NCI-H1417 (cell line): ENCODE measurements around the gene SLC33A1.

Experiments used
- DNase-seq, 3 experiments: peaks; one replicate each; lab custom pipeline; 2025; lab: John Stamatoyannopoulos, UW

The SLC33A1 gene

DNA sequence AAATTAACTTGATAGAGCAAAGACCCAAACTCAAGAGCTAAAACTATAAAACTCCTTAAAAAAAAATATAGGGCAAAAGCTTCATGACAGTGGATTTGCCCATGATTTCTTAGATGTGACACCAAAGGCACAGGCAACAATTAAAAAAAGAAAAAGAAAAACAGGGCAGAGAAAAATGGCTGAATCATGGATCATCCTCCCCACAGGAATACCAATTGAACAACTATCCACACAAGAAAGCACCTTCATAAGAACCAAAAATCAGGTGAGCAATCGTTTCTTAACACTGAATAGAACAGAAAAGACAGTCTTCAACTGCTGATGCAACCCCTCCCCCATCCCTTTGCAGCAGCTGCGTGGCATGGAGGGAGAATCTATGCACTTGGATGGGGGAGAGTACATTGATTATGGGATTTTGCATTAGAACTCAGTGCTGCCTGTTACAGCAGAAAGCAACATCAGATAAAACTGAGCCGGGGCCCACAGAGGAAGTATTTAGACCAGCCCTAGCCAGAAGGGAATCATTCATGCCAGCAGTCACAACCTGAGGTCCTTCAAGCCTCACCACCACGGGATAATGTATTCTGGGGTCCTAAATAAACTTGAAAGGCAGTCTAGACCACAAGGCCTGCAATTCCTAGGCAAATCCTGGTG, 63.8 kb downstream of the SLC33A1 start:
- DNase-seq, result no peak

DNA sequence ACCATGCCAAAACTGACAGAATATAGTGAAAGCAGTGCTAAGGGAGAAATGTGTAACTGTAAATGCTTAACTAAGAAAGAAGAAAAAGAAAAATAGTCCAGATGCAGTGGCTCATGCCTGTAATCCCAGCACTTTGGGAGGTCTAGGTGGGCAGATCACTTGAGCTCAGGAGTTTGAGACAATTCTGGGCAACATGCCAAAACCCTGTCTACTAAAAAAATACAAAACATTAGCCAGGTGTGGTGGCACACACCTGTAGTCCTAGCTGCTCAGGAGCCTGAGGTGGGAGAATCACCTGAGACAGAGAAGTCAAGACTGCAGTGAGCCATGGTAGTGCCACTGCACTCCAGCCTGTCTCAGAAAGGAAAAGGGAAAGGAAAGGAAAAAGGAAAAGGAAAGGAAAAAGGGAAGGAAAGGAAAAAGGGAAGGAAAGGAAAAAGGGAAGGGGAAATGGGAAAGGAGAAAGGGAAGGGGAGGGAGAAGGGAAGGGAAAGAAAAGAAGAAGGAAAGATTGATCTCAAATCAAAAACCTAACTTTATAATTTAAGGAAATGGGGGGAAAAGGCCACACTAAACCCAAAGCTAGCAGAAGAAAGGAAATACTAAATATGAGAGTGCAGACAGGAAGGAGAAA, 68.4 kb downstream of the SLC33A1 start:
- peak in 2 of 3 experiments; percentile 19 to 74 for DNase-seq

DNA sequence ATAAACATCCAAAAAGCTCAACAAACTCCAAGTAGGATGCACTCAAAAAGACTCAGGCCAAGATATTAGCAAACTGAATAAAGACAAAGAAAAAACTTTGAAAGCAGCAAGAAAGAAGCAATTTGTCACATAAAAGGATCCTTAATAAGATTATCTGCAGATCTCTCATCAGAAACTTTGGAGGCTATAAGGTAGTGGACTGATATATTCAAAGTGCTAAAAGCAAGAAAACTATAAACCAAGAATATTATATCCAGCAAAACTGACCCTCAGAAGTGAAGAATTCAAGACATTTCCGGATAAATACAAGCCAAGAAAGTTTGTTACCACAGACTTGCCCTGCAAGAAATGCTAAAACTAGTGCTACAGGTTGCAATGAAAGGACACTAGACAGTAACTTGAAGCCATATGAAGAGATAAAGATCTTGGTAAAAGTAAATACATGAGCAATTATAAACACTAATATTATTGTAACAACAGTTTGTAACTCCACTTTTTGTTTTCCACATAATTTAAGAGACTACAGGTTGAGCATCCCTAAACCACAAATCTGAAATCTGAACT, 71.8 kb downstream of the SLC33A1 start:
- no peak for DNase-seq

DNA sequence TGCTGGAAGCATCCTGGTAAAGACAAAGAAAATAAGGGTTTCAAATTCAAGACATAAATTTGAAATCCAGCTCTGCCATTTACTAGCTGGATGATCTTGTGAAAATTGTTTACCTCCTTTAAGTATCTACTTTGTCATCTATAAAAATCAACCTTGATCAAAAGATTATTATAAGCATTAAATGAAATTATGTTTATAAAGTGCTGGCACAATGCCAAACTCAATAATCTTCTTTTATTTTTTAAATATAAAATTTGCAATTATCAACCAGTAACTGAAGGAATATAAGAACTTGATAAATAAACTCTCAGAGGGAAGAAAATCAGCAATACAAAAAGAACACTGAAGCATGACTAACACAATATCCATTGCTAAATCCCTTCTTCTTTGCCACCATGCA, 73.9 kb downstream of the SLC33A1 start:
- DNase-seq, result no peak

DNA sequence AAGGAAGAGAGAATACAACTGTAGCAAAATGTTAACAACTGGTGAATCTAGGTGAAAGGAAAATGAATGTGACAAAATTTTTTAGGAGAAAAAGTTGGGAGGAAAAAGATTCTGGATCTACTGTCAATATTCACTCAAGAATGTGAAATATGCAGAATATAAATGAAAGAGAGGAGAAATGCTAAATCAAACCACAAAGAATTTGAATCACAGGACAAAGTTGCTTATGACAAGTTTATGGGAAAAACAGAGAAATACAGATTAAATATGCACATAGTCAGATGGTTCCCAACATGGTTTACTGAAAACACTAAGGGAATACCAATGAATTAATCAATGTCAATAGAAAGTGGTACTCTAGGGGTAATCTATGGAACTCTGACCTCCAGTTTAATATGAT, 75.8 kb downstream of the SLC33A1 start:
- no peak for DNase-seq

DNA sequence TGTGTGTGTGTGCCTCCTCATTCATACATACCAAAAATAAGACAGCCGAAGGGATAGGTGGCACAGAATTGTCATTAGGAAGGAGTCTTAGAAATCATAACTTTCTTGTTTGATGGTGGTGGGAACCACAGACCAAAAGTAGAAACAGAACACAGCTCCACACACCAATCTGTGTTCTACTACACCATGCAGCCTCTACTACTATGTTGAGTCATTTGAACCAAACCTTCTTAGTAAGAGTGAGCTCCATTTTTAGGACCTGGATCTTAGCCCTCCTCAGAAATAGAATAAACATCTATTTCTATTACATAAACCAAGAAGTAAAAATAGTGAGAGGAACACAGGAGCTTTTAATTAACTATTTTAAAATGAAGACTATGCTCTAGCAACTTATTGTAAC, 81.4 kb downstream of the SLC33A1 start:
- DNase-seq, result no peak

DNA sequence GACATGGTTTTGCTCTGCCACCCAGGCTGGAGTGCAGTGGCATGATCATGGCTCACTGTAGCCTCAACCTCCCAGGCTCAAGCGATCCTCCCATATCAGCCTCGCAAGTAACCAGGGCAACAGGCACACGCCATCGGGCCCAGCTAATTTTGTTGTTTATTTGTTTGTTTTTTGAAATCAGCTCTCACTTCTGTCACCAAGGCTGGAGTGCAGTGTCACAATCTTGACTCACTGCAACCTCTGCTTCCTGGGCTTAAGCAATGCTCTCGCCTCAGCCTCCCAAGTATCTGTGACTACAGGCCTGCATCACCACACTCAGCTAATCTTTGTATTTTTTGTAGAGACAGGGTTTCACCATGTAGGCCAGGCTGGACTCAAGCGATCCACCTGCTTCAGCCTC, 83.1 kb downstream of the SLC33A1 start:
- no peak for DNase-seq
